ENCODE results near the gene DMBX1.

DMBX1 gene

DNA sequence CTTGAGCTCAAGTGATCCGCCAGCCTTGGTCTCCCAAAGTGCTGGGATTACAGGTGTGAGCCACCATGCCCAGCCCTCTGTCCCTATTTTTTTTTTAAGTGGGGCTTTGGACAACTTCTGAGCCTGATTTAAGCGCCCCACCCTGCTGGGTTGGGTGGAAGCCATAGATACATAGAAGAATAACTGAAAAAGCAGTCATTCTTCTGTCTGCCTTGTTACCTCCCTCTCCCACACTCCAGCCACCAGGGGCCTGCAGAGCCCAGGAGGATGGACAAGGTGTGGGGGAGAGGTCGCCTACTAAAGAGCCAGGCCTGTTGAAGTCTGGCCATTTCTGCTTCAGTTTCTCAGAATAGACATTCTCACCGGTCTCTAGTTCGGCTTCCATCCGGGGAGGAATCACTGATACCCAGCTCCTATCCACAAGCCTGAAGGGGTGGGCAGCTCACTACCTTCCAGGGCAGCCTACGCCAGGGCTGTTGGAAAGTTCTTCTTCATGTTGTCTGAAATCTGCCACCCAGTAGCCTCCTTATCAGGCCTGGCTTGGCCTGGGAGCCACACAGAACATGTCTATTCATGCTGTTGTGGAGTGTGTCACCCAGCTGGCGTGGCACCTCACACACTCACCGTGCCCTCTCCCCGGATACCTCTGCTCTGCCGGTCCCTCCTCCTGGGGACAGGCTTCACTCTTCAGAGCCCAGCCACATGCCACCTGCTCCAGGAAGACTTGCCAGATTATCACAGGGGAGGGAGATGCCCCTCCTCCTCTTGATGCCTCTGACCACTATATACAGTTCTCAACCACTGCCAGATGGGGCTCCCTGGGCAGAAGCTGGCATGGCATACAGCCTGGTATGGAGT, 34.1 kb downstream of the DMBX1 start:
- DNase-seq (ENCODE audit: low read depth in 1 of 2, low spot score in 1 of 2) = no peak

DNA sequence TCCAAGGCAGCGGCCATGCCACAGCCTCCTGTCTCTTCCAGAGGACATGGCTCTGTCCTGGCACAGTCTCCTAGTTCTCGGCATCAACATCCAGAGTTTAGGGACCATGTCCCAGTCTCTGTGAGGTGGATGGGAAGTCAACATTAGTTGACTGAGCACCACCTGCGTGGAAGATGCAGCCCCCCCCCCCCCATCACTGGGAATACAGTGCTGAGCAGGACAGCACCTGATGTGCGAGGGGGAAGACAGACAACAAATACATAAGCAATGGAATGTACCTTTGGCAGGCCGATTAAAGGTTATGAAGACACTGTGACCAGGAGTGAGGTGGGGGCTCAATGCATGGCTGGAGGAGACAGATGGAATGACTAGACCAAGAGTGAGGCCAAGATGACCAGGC, 35.2 kb downstream of the DMBX1 start:
- DNase-seq (ENCODE audit: low read depth in 1 of 2, low spot score in 1 of 2) = no peak

DNA sequence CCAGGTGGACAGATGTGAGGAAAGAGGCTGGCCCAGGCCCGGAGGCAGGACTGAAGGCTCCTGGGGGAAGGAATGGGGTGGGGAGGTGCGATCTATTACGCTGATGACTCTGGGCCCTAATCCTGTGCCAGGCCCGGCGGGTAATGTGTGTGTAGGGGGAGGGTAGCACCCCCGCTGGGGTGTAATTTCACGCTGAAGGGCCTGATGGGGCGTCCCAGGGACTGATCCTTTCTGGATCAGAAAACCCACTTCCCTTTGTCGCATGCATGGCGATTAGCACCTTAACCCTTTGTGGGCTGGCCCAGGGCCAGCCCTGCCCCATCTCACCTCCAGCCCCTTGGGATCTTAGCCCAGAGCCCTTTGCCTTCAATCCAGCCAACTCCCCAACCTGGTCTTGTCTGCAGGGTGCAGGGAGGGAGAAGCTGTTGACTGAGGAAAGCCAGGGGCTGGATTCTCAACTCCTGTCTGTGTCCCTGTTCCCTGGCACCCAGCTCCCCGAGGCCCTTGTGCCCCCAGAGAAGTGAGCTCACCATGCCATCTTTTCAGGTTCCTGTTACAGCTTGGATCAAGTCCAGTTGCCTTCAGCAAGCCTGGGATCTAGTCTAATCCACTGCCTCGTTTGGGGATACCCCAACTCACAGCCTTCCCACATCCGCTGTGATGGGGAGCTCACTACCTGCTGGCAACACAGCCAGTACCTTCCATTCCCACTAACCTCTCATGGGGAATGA, 35.8 kb downstream of the DMBX1 start:
- no peak for DNase-seq (ENCODE audit: low read depth in 1 of 2, low spot score in 1 of 2)

DNA sequence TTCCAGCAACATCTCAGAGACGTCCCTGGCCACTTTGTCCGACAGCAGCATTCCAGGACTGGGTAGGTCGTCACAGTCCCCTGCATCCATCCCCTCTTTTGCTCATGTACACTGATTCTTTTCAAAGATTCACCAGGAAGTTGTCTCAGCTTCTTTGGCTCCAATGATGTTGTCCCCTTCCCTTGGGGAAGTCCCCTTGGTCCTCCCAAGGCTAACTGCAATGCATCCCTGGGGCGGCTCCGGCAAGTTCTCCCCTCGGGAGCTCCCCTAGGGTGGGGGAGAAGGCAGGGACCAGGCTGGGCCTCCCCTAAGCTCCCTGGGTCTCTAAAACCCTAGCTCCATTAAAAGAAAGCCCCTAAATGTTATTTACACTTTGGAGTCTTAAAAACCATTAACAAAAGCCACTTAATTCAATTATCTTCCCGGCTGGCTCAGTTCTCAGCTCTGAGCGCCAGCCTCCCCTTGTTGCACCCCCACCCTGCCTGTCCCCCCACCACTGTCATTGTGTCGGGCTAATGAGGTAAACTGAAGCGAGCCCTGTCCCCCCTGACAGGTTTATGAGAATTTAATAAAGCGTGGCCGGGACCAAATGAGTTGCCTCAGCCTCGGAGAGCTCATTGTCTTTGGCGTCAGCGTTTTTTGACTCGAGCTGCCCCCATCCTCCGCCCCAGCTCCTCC, 36.5 kb downstream of the DMBX1 start:
- no peak for DNase-seq (ENCODE audit: low read depth in 1 of 2, low spot score in 1 of 2)

DNA sequence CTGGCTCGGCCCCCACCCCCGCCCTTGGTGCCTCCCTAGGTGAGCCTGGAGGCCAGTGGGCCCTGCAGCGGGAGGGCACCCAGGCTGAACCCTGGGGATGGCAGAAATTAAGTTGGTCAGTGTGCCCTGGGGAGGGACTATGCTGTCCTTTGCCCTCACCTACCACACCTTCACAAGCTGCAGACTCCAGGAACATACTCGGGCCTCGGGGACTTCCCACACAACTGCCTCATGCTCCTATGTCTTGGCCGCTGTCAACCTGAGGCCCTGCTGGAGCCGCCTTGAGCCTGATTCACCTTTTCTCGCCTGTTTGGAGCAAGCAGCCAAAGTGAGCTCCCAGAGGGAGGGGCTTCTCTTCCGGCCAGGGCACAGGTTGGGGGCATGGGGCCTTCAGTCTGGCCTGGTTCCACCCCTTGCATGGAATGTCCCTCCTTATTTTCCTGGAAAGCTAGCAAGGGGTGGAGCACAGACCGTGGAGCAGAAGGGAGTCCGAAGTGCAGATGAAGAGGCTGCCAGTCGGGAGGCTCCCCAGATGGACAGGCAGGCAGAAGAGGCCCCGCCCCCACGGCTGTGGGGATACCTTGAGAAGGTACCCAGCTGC, 37.2 kb downstream of the DMBX1 start:
- DNase-seq (ENCODE audit: low read depth in 1 of 2, low spot score in 1 of 2) = no peak

DNA sequence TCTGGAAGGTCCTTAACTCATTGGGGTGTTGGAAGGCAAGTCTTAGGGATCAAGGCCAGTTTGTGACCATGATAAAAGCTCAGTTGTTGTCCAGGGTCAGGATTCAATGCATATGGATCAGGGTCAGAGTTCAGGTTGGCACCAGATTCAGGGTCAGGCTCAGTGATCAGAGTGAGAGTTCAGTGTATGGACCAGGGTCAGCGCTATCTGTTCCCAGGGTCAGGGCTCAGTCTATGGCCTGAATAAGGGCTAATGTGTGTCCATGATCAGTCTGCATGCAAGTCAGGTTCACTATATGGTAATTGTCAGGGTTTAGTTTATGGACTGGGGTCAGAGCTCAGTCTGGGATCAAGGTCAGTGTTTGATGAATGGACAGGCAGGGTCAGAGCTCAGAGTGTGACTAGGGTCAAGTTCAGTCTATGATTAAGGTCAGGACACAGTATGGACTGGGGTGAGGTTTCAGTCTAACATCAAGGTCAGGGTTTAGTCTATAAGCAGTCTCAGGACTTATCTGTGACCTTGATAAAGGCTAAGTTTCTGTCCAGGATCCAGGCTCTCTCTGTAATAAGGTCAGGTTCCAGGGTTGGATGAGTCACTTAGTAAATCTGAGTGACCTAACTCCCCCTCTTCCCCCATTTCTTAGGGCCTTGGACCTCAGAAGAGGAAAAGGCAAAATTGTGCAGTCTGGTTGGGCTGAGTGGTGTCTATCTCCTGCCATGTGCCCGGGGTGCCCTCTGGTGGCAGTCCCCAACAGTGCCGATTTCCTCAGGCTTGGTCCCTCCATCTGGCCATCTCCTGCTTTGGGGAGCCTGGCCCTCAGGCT, 38.0 kb downstream of the DMBX1 start:
- peak; percentile 43 to 60 for DNase-seq (ENCODE audit: low read depth in 1 of 2, low spot score in 1 of 2)

DNA sequence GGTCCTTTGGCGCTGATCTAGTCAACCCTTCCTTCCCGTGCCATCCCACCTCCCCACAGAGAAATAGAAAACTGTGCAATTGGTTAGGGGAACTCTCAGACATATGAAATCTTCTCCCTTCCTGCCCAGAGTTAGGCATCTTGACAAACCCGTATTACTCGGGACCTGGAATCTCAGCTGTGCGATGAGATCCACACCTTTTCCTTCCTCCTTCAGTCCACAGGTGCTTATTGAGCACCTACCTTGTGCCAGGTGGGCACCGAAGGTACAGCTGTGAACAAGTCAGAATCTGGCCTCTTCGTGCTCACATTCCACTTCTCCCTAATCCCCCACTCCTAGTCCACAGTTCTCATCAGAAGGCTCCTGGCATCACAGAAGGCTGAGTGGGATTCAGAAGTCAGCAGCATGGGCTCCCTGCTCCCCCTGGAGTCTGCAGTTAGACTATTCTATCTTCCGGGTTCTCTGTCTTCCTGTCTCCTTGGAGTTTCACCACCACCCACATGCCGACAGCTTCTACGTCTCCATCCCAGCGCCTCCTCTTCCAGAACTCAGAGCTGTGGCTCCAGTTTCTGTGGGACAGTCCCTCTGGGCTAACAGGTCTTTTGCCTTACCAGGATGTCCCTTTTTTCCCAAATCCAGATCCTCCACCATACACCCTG, 38.8 kb downstream of the DMBX1 start:
- DNase-seq (ENCODE audit: low read depth in 1 of 2, low spot score in 1 of 2) = no peak

DNA sequence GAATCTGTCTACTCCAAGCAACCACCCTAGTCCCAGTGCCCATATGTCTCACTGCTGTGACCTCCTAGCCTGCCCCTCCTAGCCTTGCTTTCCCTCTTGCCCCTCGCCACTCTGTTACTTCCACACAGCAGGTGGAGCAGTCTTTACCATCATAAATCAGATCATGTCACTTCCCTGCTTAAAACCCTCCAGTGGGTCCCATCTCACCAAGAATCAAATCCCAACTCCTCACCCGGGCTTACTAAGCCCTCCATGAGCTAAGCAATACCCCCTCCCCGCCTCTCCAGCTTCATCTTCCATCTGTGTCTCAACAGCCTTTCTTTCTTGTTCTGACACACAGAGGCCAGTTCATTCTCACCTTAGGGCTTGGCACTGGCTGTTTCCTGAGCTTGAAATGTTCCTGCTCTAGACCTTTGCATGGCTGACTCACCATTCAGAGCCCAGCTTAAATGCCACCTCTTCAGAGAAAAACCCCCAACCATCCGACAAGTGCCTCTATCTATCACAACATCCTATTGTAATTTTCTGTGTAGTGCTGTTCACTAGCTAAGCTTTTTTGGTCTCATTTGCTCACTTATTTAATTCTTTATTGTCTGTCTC, 39.5 kb downstream of the DMBX1 start:
- DNase-seq (ENCODE audit: low read depth in 1 of 2, low spot score in 1 of 2) = no peak

DNA sequence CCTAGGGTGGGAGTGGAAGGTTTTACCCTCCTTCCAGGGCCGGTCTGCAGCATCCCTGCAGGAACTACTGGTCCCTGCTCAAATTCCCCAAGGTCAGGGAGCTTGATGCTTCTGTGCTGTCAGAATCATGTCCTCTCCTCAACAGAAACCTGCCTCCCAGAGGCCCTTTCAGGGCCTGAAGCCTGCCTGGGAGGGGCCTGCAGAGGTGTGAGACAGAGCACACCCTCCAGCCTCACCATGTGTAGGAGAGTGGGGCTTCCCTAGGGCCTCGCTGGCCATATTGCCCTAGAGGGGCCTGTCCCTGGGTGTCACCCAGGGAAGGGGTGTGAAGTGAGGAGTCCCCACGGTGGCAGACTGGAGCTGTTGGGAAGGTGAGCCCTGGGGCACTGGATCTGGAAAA, 40.7 kb downstream of the DMBX1 start:
- DNase-seq (ENCODE audit: low read depth in 1 of 2, low spot score in 1 of 2) = no peak

DNA sequence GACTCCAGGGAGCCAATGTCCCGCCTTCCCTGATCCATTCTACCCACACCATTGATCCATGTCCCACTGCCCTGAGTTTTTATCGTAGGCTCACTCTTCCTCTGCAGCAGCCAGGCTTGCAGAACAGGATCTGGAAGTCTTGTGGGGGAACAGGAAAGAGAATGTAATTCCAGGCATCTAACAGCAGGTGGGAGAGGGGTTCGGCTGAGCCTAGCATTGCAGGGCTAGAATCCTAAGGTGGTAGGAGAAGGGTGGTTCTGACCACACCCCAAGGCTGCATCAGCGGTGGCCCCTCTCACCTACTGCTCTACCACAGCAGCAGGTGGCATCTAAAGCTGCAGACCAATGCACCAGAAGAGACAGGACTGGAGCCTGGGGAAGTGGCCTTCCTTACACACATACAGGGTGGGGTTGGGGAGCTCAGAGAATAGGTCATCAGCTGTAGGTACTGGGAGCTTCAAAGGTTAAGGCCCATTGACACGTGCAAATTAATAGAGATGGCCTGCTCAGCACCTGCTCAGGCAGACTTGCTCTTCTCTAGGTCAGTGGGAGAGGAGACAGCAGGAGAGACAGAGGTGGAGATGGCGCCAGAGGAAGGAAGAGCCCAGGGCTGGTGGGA, 41.3 kb downstream of the DMBX1 start:
- DNase-seq (ENCODE audit: low read depth in 1 of 2, low spot score in 1 of 2) = no peak

DNA sequence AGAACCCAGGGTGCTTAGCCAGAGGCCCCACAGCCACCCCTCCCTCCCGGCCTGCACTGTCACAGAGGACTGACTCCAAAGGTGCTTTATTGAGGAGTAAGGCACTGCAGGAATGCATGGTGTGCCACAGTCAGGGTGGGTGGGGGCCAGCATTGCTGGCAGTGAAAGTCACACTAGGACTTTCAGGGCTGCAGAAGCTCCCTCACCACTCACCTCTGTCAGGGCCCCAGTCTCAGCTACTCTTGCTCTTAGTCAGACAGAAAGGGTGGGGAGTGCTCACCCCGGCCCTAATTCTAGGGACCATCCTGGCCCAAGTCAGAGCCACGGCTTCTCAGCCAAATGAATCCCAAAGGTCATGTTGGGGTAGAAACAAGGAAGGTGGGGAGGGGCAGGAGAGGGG, 42.5 kb downstream of the DMBX1 start:
- DNase-seq (ENCODE audit: low read depth in 1 of 2, low spot score in 1 of 2) = no peak

DNA sequence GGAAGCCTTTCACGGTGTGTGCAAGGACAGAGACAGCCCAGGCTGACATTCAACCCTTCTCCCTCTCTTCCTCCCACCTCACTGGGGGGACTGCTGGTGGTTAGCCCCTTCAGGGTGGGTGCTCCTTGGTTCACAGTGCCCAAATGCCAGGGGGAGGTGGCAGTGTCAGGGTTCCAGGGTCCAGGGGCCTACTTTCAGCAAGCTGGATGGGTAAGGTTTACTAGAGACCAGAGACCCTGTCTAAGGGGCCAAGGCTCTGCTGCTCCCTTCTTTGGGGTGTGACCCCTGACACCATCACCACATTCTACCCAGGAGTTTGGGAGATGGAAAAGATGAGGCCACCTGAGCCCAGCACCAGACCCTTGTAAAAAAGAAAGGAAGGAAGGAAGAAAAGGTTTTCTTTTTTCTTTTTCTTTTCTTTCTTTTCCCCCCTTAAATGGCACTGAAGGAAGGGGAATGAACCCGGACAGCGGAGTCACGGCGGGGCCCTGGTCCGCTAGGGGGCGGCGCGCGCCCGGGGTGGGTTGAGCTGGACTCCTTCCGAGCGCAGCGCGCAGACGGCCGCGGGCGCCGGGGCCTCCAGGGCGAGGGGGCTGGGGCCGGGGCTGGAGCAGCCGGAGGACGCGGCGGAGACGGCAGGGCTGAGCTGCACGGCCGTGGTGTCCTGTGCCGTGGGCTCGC, 43.0 kb downstream of the DMBX1 start:
- DNase-seq (ENCODE audit: low read depth in 1 of 2, low spot score in 1 of 2) = peak; percentile 52 to 70

DNA sequence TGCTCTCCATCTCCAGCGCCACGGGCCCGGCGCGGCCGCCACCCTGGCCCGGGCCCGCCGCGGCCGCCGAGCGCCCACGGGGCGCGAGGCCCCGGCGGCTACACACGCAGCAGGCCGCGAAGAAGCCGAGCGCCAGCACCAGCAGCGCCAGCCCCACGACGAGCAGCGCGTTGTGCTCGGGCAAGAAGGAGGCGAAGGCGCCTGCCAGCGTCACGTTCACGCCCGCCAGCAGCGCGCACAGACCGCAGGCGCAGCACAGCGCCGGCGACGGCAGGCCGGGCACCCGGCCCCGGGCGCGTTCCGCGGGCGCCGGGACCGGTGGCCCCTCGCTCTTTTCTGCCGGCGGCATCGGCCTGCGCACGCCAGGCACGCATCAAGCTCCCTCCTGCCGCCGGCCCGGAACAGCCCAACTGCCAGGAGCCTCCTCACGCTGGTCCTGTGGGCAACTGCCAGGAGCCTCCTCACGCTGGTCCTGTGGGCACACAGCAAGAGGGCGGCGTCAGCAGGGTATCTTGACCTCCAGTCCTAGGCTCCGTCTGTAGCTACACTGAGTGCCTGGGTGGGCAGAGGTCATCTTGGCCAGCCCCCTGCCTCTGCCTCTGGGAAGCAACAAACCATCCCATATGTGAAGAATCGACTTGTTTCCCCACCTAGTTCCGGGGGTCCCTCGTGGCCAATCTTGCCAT, 43.7 kb downstream of the DMBX1 start:
- DNase-seq (ENCODE audit: low read depth in 1 of 2, low spot score in 1 of 2) = peak; percentile 19 to 20

DNA sequence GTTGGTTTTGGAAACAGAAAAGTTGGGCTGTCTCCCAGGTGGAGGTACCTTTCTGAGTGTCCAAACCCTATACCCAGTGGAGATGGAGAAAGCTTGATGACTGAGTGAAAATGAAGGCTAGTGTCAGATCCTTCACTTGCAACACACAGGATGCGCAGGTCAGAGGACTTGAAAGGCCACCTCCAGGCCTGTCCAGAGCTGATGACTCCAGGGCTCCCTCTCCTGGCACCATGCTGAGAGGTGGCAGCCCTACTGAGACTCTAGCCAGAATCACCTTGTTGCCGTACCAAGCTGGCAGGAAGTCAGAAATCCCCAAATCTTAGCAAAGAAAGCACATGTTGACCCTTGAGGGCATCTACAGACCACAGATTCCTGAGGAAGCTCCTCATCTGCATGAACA, 45.4 kb downstream of the DMBX1 start:
- DNase-seq (ENCODE audit: low read depth in 1 of 2, low spot score in 1 of 2) = no peak

DNA sequence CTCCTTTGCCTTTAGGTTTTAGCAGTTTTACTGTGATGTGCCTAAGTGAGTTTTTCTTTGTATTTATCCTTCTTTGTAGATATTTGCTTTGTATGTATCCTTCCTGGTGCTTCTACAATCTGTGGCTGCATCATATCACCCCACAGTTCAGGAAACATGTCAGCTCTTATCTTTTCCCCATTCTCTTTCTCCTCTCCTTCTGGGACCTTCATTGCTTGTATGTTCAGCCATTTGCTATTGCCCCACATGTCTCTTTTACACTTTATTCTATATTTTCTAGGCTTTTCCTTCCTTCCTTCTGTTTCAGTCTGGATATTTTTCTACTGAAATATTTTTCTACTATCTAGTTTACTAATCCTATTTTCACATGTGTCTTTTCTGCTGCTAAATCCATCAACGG, 46.9 kb downstream of the DMBX1 start:
- DNase-seq (ENCODE audit: low read depth in 1 of 2, low spot score in 1 of 2) = no peak

DNA sequence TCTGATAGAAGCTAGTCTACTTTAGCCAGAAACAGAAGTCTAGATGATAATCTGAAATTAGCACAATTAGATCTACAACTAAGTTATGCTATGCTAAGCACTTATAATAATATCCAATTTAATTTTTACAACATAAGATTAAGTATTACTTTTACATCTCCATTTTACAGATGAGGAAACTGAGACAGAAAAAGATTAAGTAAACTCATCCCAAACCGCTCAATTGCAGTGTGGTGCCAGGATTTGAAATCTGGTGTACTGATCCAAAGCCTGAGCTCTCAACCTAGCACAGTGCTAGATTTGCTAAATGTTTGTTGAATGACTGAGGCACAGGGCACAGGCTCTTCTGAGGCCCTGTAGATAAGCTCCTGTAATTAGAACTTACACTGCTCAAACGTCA, 48.0 kb downstream of the DMBX1 start:
- no peak for DNase-seq (ENCODE audit: low read depth in 1 of 2, low spot score in 1 of 2)

DNA sequence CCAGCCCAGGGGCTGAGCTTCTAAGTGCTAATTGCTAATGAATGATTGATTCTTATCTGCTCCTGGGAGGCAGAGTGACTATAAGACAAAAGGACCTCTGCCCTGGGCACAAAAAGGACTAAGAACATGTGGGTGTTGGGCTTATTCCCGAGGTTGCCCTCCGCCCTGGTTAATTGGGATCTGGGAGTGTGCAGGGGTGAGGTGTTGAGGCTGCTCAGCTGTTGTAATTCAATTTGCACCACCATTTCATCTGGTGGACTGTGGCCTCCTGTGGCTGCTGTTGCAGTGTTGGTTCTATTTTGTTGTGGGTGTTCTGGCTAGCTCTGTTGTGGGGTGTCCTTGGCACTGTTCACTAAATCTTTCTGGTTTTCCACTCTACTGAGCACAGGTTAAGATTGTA, 48.5 kb downstream of the DMBX1 start:
- DNase-seq (ENCODE audit: low read depth in 1 of 2, low spot score in 1 of 2) = no peak

Data from stimulated activated CD4-positive, alpha-beta T cell treated with anti-CD3 and anti-CD28 coated beads, Interleukin-15, amount 100 ng/mL, for 1 hour (primary cell).